K562 (cell line): ENCODE measurements around the gene ERBB4.

Experiments
- CEBPB ChIP-seq: fragments of 450-650 bp; IDR thresholded peaks from 2 replicates; pipeline ENCODE4 v1.6.1; 2016; ENCODE audit warnings: missing genetic modification characterization, missing compliant biosample characterization
- CTCF ChIP-seq, 3 experiments: IDR thresholded peaks in 2 of 3; conservative IDR thresholded peaks in 1 of 3; 2 replicates each; pipeline ENCODE4 v1.5.1; 2011 to 2012; ENCODE audit warnings: low read length in 3 of 3, mild to moderate bottlenecking in 3 of 3, control low read depth in 2 of 3, improper control_type of control experiment in 1 of 3, inconsistent platforms in 1 of 3, low read depth in 1 of 3, mixed read lengths in 1 of 3, moderate library complexity in 1 of 3; ENCODE audit not compliant: insufficient read depth in 2 of 3
- FOS ChIP-seq: IDR thresholded peaks from 3 replicates; pipeline ENCODE4 v1.6.1; 2011; ENCODE audit not compliant: insufficient read length; ENCODE audit errors: extremely low read depth
- GATA2 ChIP-seq: sonication (generic); formaldehyde crosslinking; IDR thresholded peaks from 2 replicates; pipeline ENCODE4 v1.4.0; 2020; ENCODE audit warnings: mild to moderate bottlenecking, missing genetic modification reagents
- HOMEZ ChIP-seq: fragments of 250-450 bp; sonication (Bioruptor Pico); IDR thresholded peaks from 2 replicates; pipeline ENCODE4 v1.4.0; 2020; ENCODE audit warnings: mild to moderate bottlenecking, moderate library complexity
- MAFK ChIP-seq: IDR thresholded peaks from 2 replicates; pipeline ENCODE4 v1.6.1; 2011; ENCODE audit warnings: low read length, improper control_type of control experiment
- MYC ChIP-seq, 2 experiments: fragments of 250-450 bp in 1 of 2; sonication (Bioruptor Pico) in 1 of 2; IDR thresholded peaks; 2 replicates each; pipeline versions ENCODE4 v1.5.1 to v1.6.1; 2012 to 2021; ENCODE audit warnings: low read depth in 2 of 2, borderline replicate concordance in 1 of 2, improper control_type of control experiment in 1 of 2, low read length in 1 of 2, mild to moderate bottlenecking in 1 of 2, moderate library complexity in 1 of 2
- NFIC ChIP-seq: fragments of 450-650 bp; IDR thresholded peaks from 2 replicates; pipeline ENCODE4 v1.6.1; 2017; ENCODE audit warnings: mild to moderate bottlenecking, inconsistent platforms
- REST ChIP-seq, 2 experiments: fragments of 450-650 bp; formaldehyde crosslinking in 1 of 2; IDR thresholded peaks; 2 replicates each; pipeline versions ENCODE4 v1.4.0 to v1.6.1; 2014 to 2020; ENCODE audit warnings: mild to moderate bottlenecking in 2 of 2, borderline replicate concordance in 1 of 2, low read depth in 1 of 2
- ZBTB7A ChIP-seq: IDR thresholded peaks from 2 replicates; pipeline ENCODE4 v1.6.1; 2011; ENCODE audit warnings: low read depth, mild to moderate bottlenecking, low read length, moderate library complexity, borderline replicate concordance; ENCODE audit not compliant: control insufficient read depth
- ZFP30 ChIP-seq: fragments of 250-450 bp; sonication (Bioruptor Pico); IDR thresholded peaks from 2 replicates; pipeline ENCODE4 v1.8.0; 2022; ENCODE audit warnings: moderate library complexity, mild to moderate bottlenecking, inconsistent platforms, borderline replicate concordance
- ZNF311 ChIP-seq: fragments of 250-450 bp; sonication (Bioruptor Pico); IDR thresholded peaks from 2 replicates; pipeline ENCODE4 v1.4.0; 2020; ENCODE audit warnings: mild to moderate bottlenecking, moderate library complexity

- TF ChIP-seq NFIC (no peak), MAFK (no peak), FOS (no peak), CEBPB (tag) (no peak), HOMEZ (CRISPR knock-in tag) (no peak), REST (IDR thresholded peaks at IDR 0.05; ENCODE audit: borderline replicate concordance) (no peak), REST (CRISPR knock-in tag; IDR thresholded peaks at IDR 0.05; ENCODE audit: low read depth) (no peak), CTCF (IDR thresholded peaks at IDR 0.05 in 2 of 3, conservative IDR thresholded peaks at IDR 0.05 in 1 of 3; ENCODE audit: insufficient read depth in 2 of 3, low read depth in 1 of 3, low read length in 3 of 3) (no peak), ZBTB7A (no peak), ZFP30 (CRISPR knock-in tag) (no peak), GATA2 (CRISPR knock-in tag) (no peak), ZNF311 (CRISPR knock-in tag) (no peak), MYC (IDR thresholded peaks at IDR 0.05; ENCODE audit: low read depth, low read length) (no peak), MYC (CRISPR knock-in tag; IDR thresholded peaks at IDR 0.05; ENCODE audit: borderline replicate concordance, low read depth) (no peak)
These were observed 504.7 kb downstream of the ERBB4 start for GRCh38 chr2:212033888-212034287.
